Thyroid gland (tissue), 4 donors: ENCODE measurements around the gene SH2D6. TPM values are rescaled to one million over a fixed set of nuclear protein-coding genes. Genes with fewer than 3 reads are reported as not detected.

Experiments
- DNase-seq, 2 donors: peaks; one replicate each; pipeline ENCODE4 v3.0.0-alpha.2; 2019
- H3K27ac ChIP-seq, 3 donors: fragments of 200-600 bp; sonication (generic); 1 replicate in 2 of 3; 2 replicates in 1 of 3; pipeline ENCODE4 v1.5.1; 2016 to 2019; ENCODE audit warnings: mild to moderate bottlenecking in 1 of 3, moderate library complexity in 1 of 3
- H3K27me3 ChIP-seq: fragments of 200-600 bp; sonication (generic); one replicate; pipeline ENCODE4 v1.5.1; 2019
- H3K36me3 ChIP-seq, 2 donors: fragments of 200-600 bp; sonication (generic); one replicate each; pipeline ENCODE4 v1.5.1; 2016 to 2019
- H3K4me1 ChIP-seq, 2 donors: fragments of 200-600 bp; sonication (generic); one replicate each; pipeline ENCODE4 v1.5.1; 2017 to 2019
- H3K4me3 ChIP-seq, 3 donors: fragments of 200-600 bp; sonication (generic); replicated peaks in 1 of 3; 1 replicate in 2 of 3; 2 replicates in 1 of 3; pipeline ENCODE4 v1.5.1; 2016; ENCODE audit warnings: mild to moderate bottlenecking in 1 of 3
- H3K9me3 ChIP-seq: fragments of 200-600 bp; sonication (generic); one replicate; pipeline ENCODE4 v1.5.1; 2017
- CTCF ChIP-seq, 6 experiments: fragments of 200-600 bp in 3 of 6; fragments of 450-650 bp in 3 of 6; sonication (generic) in 3 of 6; IDR thresholded peaks; one replicate each; pipeline ENCODE4 v1.5.1; 2016 to 2019; ENCODE audit warnings: antibody characterized with exemption in 6 of 6, mild to moderate bottlenecking in 2 of 6, inconsistent platforms in 1 of 6, moderate library complexity in 1 of 6
- POLR2A ChIP-seq, 2 donors: fragments of 450-650 bp; IDR thresholded peaks; one replicate each; pipeline ENCODE4 v1.6.1; 2017; ENCODE audit warnings: antibody characterized with exemption in 2 of 2, mild to moderate bottlenecking in 2 of 2, moderate library complexity in 1 of 2
- WGBS, 2 donors: methylation state at CpG; one replicate each; pipeline ENCODE4 v1.1.5; 2017; 5-methylcytosine and 5-hydroxymethylcytosine counted together
- intact Hi-C: fragments of 100-400 bp; cut with DNase I; formaldehyde crosslinking; loops from one replicate; pipeline ENCODE4 v1.15.1; 2023
- total RNA-seq, 4 donors: library from RNA; depleted of rRNA; stranded (reverse); fragments of >200 nt; gene quantifications; one replicate each; pipeline ENCODE4 v1.2.3, GENCODE V29; 2016

The SH2D6 gene
- total RNA-seq, 4 donors from 2014 or later: 1.6 to 9.0 (median 4.1) TPM

- DNase-seq: peak; percentile 42 to 59
- Histone ChIP-seq H3K27ac (peak overlapping the region; percentile 99 to 100 (median 99)), H3K27me3 (no peaks in the 10 kb centered on the region), H3K4me1 (peaks cover 80 to 91% of the 10 kb centered on the region in 2 donors), H3K9me3 (no peaks in the 10 kb centered on the region), H3K36me3 (no peaks in the 10 kb centered on the region), H3K4me3 (no peak overlapping the region)
- intact Hi-C loops: no loop called here
- WGBS, 2 donors: 85 to 93% methylated on average over 12 to 16 of the region's 16 CpGs
- TF ChIP-seq CTCF (IDR thresholded peaks at IDR 0.05) (no peak), POLR2A (IDR thresholded peaks at IDR 0.05) (no peak)
Observed at GRCh38 chr2:85435981-85436835, 17.7 kb downstream of the SH2D6 start.

GRCh38 chr2:85436836-85437487 lies 18.4 kb downstream of the SH2D6 start:
- H3K27me3 ChIP-seq: no peaks in the 10 kb centered on the region
- no peak overlapping the region for H3K4me3 ChIP-seq
- intact Hi-C loops: no loop called here
- H3K4me1 ChIP-seq: peaks cover 73 to 91% of the 10 kb centered on the region in 2 donors
- H3K27ac ChIP-seq: peak overlapping the region; percentile 99 to 100 (median 99)
- no peaks in the 10 kb centered on the region for H3K36me3 ChIP-seq
- 35 to 38% methylated on average over 10 of the region's 10 CpGs for WGBS, 2 donors
- TF ChIP-seq CTCF (IDR thresholded peaks at IDR 0.05) (no peak), POLR2A (IDR thresholded peaks at IDR 0.05) (no peak)
- DNase-seq: peak; percentile 74
- no peaks in the 10 kb centered on the region for H3K9me3 ChIP-seq

GRCh38 chr2:85437488-85438200 lies 19.1 kb downstream of the SH2D6 start:
- peak overlapping the region in 1 of 3 donors; percentile 30 for H3K4me3 ChIP-seq
- TF ChIP-seq POLR2A (IDR thresholded peaks at IDR 0.05): peak; percentile 86 to 90
- TF ChIP-seq CTCF (IDR thresholded peaks at IDR 0.05): no peak
- no peaks in the 10 kb centered on the region for H3K27me3 ChIP-seq
- DNase-seq: peak; percentile 91 to 92
- WGBS, 2 donors: 5 to 11% methylated on average over 18 to 25 of the region's 64 CpGs
- H3K9me3 ChIP-seq: no peaks in the 10 kb centered on the region
- intact Hi-C loops: no loop called here
- H3K27ac ChIP-seq: peak overlapping the region; percentile 99 to 100 (median 99)
- H3K4me1 ChIP-seq: peaks cover 70 to 88% of the 10 kb centered on the region in 2 donors
- no peaks in the 10 kb centered on the region for H3K36me3 ChIP-seq

DNA sequence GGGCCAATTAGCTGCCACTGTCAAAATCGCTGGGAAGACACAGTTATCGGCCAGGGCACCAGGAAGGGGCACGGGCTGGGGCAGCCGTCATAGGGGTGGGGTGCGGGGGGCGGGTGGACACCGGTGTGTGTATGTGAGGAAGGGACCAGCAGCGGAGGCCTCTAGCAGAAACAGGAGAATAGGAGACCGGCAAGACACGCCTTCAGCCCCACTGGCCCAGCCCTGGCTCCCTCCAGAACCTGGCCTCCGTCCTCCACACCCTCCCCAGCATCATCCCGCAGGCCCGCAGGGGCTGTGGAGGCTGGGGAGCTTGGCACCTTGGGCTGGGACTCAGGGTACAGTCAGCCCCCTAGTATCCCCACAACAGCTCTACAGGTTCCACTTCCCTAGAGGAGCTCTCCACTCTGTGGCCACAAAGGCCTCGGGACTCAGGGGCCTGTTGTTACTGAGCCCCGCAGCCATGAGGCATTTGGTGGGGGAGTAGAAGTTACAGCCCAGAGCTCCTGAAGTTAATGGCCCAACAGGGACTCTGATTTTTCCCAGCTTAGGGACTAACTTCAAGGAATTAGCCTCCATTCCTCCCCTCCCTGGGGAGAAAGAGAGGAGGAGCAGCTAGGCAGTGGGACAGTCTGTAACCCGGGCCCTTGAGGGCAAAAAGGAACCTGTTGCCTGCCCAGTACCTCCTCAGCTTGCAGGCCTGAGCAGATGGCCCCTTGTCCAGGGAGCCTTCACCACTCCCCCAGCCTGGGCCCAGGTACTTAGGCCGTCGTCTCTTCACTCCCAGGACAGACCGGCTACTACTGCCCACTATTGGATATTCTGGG lies 19.9 kb downstream of the SH2D6 start:
- no peaks in the 10 kb centered on the region for H3K27me3 ChIP-seq
- peak overlapping the region; percentile 99 to 100 (median 99) for H3K27ac ChIP-seq
- peaks cover 62 to 81% of the 10 kb centered on the region in 2 donors for H3K4me1 ChIP-seq
- H3K9me3 ChIP-seq: no peaks in the 10 kb centered on the region
- peak; percentile 72 to 77 for DNase-seq
- intact Hi-C loops: no loop called here
- H3K4me3 ChIP-seq: peak overlapping the region in 1 of 3 donors; percentile 30
- no peaks in the 10 kb centered on the region for H3K36me3 ChIP-seq
- 48 to 56% methylated on average over 11 to 19 of the region's 19 CpGs for WGBS, 2 donors
- TF ChIP-seq POLR2A (IDR thresholded peaks at IDR 0.05) (peak in 1 of 2 donors; percentile 47), CTCF (IDR thresholded peaks at IDR 0.05) (peak in 3 of 6 experiments; percentile 21 to 37 (median 29))
